Esophagus squamous epithelium (tissue), 4 donors: ENCODE results near the gene TPM2.

ENCODE experiments used
- CTCF ChIP-seq, 6 experiments: fragments of 450-650 bp in 4 of 6; fragments of 200-600 bp in 2 of 6; sonication (generic) in 2 of 6; IDR thresholded peaks; one replicate each; pipeline ENCODE4 v1.5.1; 2016 to 2019; ENCODE audit warnings: antibody characterized with exemption in 6 of 6, mild to moderate bottlenecking in 4 of 6, moderate library complexity in 4 of 6
- POLR2A ChIP-seq, 4 donors: fragments of 450-650 bp; IDR thresholded peaks; one replicate each; pipeline ENCODE4 v1.6.1; 2017; ENCODE audit warnings: antibody characterized with exemption in 4 of 4, mild to moderate bottlenecking in 4 of 4, moderate library complexity in 3 of 4

DNA sequence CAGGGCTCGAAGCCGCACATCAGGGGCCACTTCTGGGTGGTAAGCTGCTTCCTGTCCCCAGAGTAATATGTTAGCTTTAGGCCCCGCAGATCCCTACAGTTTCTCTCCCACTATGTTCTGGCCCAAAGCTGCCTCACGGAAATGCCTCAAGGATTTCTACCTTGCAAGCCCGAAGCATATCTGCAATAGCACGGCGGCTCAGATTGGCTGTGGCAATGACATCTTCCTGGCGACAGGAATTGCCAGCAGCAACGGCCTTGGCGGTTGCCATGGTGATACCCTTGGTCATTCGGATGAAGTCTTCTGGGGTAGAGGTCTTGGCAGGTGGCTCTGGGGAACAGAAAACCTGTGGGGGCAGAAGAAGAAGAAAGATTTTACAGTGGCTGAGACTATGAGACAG lies 10.3 kb upstream of the TPM2 start:
- no peak for TF ChIP-seq POLR2A (IDR thresholded peaks at IDR 0.05)
- TF ChIP-seq CTCF (IDR thresholded peaks at IDR 0.05), result no peak
